ENCODE measurements around the gene MBLAC1. TPM values are rescaled to one million over a fixed set of nuclear protein-coding genes. Genes with fewer than 3 reads are reported as not detected.

The MBLAC1 gene
- polyA plus RNA-seq, 1 donor from 2014 or later = 6.4 TPM

DNA sequence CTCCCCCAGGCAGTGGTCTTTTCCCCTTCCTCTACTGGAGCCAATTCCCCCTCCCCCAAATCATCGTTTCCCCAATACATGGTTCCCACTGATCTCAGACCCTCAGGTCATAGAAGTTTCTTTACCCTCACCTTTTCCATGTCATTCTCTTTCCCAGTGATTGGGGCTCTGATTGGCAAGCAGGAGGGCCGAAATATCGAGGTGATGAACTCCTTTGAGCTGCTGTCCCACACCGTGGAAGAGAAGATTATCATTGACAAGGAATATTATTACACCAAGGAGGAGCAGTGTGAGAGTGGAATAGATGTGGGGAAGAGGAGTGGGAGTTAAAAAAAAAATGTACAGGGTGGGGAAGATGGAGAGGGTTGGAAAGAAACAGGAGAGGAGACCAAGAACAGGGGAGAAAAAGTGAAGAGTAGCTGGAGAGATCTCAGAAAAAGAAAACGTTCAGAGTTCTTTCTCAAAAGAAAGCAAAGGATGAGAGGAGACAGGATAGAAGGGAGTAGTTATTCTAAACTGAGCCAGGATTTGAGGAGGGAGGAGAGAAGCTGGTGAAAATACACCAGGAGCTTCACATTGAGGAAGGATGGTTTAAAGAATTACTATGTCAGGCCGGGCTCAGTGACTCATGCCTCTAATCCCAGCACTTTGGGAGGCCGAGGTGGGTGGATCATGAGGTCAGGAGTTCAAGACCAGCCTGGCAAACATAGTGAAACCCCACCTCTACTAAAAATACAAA is 37.1 kb upstream of the MBLAC1 start:
- TF ChIP-seq RAD21 (conservative IDR thresholded peaks at IDR 0.05) = no peak
- TF ChIP-seq EP300 (conservative IDR thresholded peaks at IDR 0.05; ENCODE audit: poor library complexity, severe bottlenecking) = no peak
- no peak for TF ChIP-seq EZH2 (IDR thresholded peaks at IDR 0.05; ENCODE audit: borderline replicate concordance, insufficient read depth, low read length, poor library complexity, severe bottlenecking)
- TF ChIP-seq SMC3 (conservative IDR thresholded peaks at IDR 0.05; ENCODE audit: poor library complexity) = no peak
- no peak for TF ChIP-seq POLR2AphosphoS5 (IDR thresholded peaks at IDR 0.05)
- TF ChIP-seq, protein P1, sequence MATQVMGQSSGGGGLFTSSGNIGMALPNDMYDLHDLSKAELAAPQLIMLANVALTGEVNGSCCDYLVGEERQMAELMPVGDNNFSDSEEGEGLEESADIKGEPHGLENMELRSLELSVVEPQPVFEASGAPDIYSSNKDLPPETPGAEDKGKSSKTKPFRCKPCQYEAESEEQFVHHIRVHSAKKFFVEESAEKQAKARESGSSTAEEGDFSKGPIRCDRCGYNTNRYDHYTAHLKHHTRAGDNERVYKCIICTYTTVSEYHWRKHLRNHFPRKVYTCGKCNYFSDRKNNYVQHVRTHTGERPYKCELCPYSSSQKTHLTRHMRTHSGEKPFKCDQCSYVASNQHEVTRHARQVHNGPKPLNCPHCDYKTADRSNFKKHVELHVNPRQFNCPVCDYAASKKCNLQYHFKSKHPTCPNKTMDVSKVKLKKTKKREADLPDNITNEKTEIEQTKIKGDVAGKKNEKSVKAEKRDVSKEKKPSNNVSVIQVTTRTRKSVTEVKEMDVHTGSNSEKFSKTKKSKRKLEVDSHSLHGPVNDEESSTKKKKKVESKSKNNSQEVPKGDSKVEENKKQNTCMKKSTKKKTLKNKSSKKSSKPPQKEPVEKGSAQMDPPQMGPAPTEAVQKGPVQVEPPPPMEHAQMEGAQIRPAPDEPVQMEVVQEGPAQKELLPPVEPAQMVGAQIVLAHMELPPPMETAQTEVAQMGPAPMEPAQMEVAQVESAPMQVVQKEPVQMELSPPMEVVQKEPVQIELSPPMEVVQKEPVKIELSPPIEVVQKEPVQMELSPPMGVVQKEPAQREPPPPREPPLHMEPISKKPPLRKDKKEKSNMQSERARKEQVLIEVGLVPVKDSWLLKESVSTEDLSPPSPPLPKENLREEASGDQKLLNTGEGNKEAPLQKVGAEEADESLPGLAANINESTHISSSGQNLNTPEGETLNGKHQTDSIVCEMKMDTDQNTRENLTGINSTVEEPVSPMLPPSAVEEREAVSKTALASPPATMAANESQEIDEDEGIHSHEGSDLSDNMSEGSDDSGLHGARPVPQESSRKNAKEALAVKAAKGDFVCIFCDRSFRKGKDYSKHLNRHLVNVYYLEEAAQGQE (IDR thresholded peaks at IDR 0.05; ENCODE audit: borderline replicate concordance) = no peak
- TF ChIP-seq MXI1 (conservative IDR thresholded peaks at IDR 0.05; ENCODE audit: poor library complexity, severe bottlenecking) = no peak
- TF ChIP-seq TAF1 (IDR thresholded peaks at IDR 0.05; ENCODE audit: low read depth) = no peak
- no peak for TF ChIP-seq CTCF (IDR thresholded peaks at IDR 0.05; ENCODE audit: poor library complexity, severe bottlenecking)
- Histone ChIP-seq H3K4me2 (ENCODE audit: low read length) (peak overlapping the region; percentile 56), H3F3A (ENCODE audit: insufficient read depth, low read length, poor library complexity, severe bottlenecking) (no peaks in the 10 kb centered on the region), H4K20me1 (ENCODE audit: insufficient read depth) (no peaks in the 10 kb centered on the region), H3K79me2 (replicated peaks; ENCODE audit: insufficient read depth, low read length) (peaks cover 4% of the 10 kb centered on the region), H3K9me2 (ENCODE audit: insufficient read depth, low read length) (no peaks in the 10 kb centered on the region), H3K27ac (ENCODE audit: low read length) (peak overlapping the region; percentile 83), H3K9ac (ENCODE audit: low read length) (peak overlapping the region; percentile 82), H3K27me3 (ENCODE audit: insufficient read depth, low read depth, low read length) (no peaks in the 10 kb centered on the region), H3K9me3 (ENCODE audit: low read length) (no peaks in the 10 kb centered on the region), H2AFZ (ENCODE audit: low read depth, low read length) (no peak overlapping the region), H3K4me3 (ENCODE audit: low read length) (peak overlapping the region; percentile 90), H3K36me3 (ENCODE audit: insufficient read depth, low read length) (no peaks in the 10 kb centered on the region)

DNA sequence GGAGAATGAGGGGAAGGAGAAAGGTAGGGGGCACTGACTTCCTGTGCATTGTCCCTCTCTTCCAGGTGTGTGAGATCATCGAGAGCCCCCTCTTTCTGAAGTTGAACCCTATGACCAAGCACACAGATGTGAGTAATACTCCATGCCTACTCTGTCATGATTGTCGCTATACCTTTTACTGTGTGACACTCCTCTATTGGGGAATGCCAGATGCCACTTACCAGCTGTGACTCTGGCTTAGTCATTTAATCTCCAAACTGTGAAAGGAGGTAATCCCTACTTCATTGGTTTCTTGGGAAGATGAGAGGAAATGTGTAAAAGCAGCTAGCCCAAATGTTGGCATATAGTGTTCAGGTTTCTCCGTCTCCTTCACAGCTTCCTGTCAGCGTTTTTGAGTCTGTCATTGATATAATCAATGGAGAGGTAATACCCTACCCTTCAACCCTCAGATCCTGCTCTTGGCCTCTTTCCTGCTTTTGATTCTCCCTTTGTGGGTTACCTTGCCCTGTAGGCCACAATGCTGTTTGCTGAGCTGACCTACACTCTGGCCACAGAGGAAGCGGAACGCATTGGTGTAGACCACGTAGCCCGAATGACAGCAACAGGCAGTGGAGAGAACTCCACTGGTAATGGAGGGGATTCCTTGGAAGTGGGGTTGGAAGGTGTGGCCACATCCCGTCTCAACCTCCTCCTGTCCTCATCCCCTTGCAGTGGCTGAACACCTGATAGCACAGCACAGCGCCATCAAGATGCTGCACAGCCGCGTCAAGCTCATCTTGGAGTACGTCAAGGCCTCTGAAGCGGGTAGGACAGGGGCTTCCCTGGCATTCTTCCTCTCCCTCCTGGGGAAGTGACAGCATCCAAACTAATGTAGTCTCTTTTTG is 36.0 kb upstream of the MBLAC1 start:
- Histone ChIP-seq H3K79me2 (replicated peaks; ENCODE audit: insufficient read depth, low read length) (peaks cover 4% of the 10 kb centered on the region), H3K27me3 (ENCODE audit: insufficient read depth, low read depth, low read length) (no peaks in the 10 kb centered on the region), H3K9ac (ENCODE audit: low read length) (no peak overlapping the region), H2AFZ (ENCODE audit: low read depth, low read length) (no peak overlapping the region), H3K27ac (ENCODE audit: low read length) (no peak overlapping the region), H3K4me3 (ENCODE audit: low read length) (no peak overlapping the region), H3K36me3 (ENCODE audit: insufficient read depth, low read length) (peaks cover 5% of the 10 kb centered on the region), H3K9me2 (ENCODE audit: insufficient read depth, low read length) (no peaks in the 10 kb centered on the region), H3F3A (ENCODE audit: insufficient read depth, low read length, poor library complexity, severe bottlenecking) (no peaks in the 10 kb centered on the region), H4K20me1 (ENCODE audit: insufficient read depth) (no peaks in the 10 kb centered on the region), H3K4me2 (ENCODE audit: low read length) (no peak overlapping the region), H3K9me3 (ENCODE audit: low read length) (no peaks in the 10 kb centered on the region)
- TF ChIP-seq EP300 (conservative IDR thresholded peaks at IDR 0.05; ENCODE audit: poor library complexity, severe bottlenecking) (no peak), EZH2 (IDR thresholded peaks at IDR 0.05; ENCODE audit: borderline replicate concordance, insufficient read depth, low read length, poor library complexity, severe bottlenecking) (no peak), RAD21 (conservative IDR thresholded peaks at IDR 0.05) (no peak), POLR2AphosphoS5 (IDR thresholded peaks at IDR 0.05) (no peak), TAF1 (IDR thresholded peaks at IDR 0.05; ENCODE audit: low read depth) (no peak)
- TF ChIP-seq, protein P1 (IDR thresholded peaks at IDR 0.05; ENCODE audit: borderline replicate concordance) = no peak

Data from neural cell (in vitro differentiated cells).